ENCODE data around the gene MCU.

MCU gene

DNA sequence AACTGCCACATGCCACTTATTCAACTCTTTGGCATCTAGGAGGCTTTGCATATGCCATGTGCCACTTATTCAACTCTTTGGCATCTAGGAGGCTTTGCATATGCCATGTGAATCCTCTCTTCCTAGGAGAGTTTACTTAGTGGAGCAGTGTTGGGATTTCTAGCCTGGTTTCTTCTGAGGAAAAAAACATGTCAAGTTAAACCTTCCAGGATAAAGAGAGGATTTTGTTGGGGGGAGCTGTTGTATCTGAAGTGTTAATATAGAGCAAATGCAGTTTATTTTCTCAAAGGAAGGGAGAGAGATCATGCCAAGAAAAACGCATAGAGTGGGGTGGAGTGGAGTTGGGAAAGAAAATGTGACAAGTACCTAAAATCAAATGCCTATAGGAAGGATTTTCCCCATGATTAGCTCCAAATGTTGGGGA is 91.5 kb downstream of the MCU start:
- no peak for DNase-seq (ENCODE audit: extremely low spot score)
- TF ChIP-seq, protein P1, sequence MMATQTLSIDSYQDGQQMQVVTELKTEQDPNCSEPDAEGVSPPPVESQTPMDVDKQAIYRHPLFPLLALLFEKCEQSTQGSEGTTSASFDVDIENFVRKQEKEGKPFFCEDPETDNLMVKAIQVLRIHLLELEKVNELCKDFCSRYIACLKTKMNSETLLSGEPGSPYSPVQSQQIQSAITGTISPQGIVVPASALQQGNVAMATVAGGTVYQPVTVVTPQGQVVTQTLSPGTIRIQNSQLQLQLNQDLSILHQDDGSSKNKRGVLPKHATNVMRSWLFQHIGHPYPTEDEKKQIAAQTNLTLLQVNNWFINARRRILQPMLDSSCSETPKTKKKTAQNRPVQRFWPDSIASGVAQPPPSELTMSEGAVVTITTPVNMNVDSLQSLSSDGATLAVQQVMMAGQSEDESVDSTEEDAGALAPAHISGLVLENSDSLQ (IDR thresholded peaks at IDR 0.05): no peak
- no peak for TF ChIP-seq SUZ12 (IDR thresholded peaks at IDR 0.05)
- TF ChIP-seq SP1 (IDR thresholded peaks at IDR 0.05): no peak
- no peak for TF ChIP-seq LEF1 (IDR thresholded peaks at IDR 0.05; ENCODE audit: borderline replicate concordance)
- no peak for TF ChIP-seq BHLHE40 (IDR thresholded peaks at IDR 0.05; ENCODE audit: borderline replicate concordance)
- TF ChIP-seq ZNF384 (IDR thresholded peaks at IDR 0.05): no peak
- TF ChIP-seq ELF4 (IDR thresholded peaks at IDR 0.05): no peak
- no peak for TF ChIP-seq CTBP1 (IDR thresholded peaks at IDR 0.05; ENCODE audit: borderline replicate concordance)
- no peak for TF ChIP-seq FOXA1 (IDR thresholded peaks at IDR 0.05)
- TF ChIP-seq FOXK2 (IDR thresholded peaks at IDR 0.05): no peak
- TF ChIP-seq NFRKB (IDR thresholded peaks at IDR 0.05): no peak
- ChIA-PET POLR2A (interaction anchor here (1.7 kb wide), 1 partner anchor 20 kb away, joined by 3 read pairs; no protein-coding TSS in a partner anchor), CTCF (interaction anchor here (0.6 kb wide), 1 partner anchor 176 kb away, joined by 3 read pairs; no protein-coding TSS in a partner anchor)

DNA sequence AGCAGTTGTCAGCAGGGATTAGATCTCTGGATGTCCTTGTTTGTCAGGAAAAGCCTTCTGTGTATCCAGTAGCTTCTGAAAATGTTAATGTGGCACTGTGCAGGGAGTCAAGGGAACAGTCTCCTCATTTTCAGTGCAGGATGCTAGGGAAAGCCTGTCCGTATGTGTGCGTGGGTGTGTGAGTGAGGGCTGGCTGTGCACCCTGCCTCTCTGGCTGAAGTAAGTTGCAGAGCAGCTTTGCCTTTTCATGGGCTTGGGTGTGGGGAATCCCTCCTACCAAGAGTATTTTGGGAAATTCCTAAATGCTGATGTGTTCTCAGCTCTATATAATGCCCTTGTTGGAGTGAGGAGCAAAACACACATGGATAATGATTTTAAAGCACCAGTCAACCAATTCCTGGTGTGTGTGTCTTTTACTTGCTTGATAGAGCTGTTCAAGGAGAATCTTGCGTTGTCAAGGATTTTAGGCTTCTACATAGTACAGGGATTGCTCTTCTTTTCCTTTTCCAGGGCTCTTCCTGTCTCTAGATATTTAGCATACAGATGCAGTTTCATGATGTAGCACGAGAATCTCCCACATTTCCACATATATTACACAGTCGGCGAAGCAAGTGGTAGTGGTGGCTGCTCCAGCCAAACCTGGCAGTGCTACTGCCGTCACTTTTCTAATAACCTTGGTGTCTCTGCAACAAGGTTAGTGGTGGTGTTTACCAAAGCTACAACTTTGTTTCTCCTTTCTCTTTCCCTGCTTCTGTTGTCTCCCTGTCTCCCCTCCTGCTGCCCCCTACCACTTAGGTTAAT is 92.8 kb downstream of the MCU start:
- DNase-seq (ENCODE audit: extremely low spot score): no peak
- no peak for TF ChIP-seq FOXM1 (IDR thresholded peaks at IDR 0.05; ENCODE audit: borderline replicate concordance)
- no peak for TF ChIP-seq LEF1 (IDR thresholded peaks at IDR 0.05; ENCODE audit: borderline replicate concordance)
- TF ChIP-seq SUZ12 (IDR thresholded peaks at IDR 0.05): no peak
- TF ChIP-seq SP1 (IDR thresholded peaks at IDR 0.05): no peak
- no peak for TF ChIP-seq CTBP1 (IDR thresholded peaks at IDR 0.05; ENCODE audit: borderline replicate concordance)
- no peak for TF ChIP-seq HDGF (IDR thresholded peaks at IDR 0.05; ENCODE audit: borderline replicate concordance)
- ChIA-PET CTCF (no interaction called here), POLR2A (interaction anchor here (1.7 kb wide), 1 partner anchor 21 kb away, joined by 3 read pairs; no protein-coding TSS in a partner anchor)

DNA sequence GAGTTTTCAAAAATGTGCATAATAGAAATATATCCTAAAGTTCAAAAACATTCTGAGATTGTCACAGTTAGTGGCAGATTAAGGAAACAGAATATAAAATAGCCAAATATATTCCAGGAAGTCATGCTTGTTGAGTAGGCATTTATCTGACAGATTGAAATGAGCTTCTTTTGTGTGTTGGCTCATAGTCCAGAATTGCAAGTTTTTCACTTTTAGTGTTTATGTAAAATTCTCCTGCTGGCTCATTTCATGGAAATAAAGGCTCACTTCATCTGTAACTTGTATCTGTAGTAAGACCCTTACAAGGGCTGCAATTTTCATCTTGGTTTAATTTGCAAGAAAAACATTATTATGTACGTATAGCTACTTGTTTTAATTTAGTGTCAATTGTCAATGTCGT is 93.5 kb downstream of the MCU start:
- POLR2A ChIA-PET: no interaction called here
- DNase-seq (ENCODE audit: extremely low spot score): no peak
- TF ChIP-seq CTBP1 (IDR thresholded peaks at IDR 0.05; ENCODE audit: borderline replicate concordance) (no peak), SUZ12 (IDR thresholded peaks at IDR 0.05) (no peak), LEF1 (IDR thresholded peaks at IDR 0.05; ENCODE audit: borderline replicate concordance) (no peak), BHLHE40 (IDR thresholded peaks at IDR 0.05; ENCODE audit: borderline replicate concordance) (no peak), FOXM1 (IDR thresholded peaks at IDR 0.05; ENCODE audit: borderline replicate concordance) (no peak), L3MBTL2 (conservative IDR thresholded peaks at IDR 0.05) (no peak), ARNT (IDR thresholded peaks at IDR 0.05) (no peak), FOXA1 (IDR thresholded peaks at IDR 0.05) (no peak), SP1 (IDR thresholded peaks at IDR 0.05) (no peak), ELF4 (IDR thresholded peaks at IDR 0.05) (no peak)
- CTCF ChIA-PET: no interaction called here

DNA sequence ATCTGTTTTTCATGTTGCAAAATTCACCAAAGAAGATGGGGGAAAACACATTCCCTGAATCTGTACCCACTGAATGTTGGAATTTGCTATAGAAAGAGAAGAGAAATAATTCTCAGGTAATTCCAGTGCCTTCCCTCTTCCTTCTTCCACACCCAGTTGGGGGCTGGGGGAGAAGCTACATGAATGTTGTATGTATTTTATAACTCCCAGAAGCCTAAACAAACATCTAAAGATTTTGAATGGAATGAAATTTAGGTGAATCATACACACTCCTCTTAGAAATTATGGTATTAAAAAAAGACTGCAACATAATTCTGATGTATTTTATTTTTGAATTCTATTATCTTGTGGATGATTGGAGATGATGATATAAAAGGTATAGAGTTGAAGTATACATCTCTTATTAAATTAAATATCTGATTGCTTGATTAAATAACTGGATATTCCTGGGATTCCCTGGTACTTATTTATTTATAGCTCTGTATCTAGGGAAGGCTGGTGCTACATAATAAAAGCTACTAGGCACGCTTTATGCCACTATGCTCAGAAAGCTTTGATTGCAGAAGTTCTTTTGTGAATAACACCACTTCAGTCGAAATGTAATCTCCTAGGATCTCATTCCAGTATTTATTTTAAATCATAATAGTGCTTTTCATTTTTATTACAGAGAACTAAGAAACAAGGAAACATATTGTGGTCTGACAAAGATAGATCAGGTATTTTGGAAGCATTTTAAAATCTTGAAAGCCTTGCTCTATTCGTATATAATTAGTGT is 98.5 kb downstream of the MCU start:
- no peak for TF ChIP-seq TARDBP (IDR thresholded peaks at IDR 0.05)
- no peak for TF ChIP-seq CTBP1 (IDR thresholded peaks at IDR 0.05; ENCODE audit: borderline replicate concordance)
- no peak for TF ChIP-seq BHLHE40 (IDR thresholded peaks at IDR 0.05; ENCODE audit: borderline replicate concordance)
- no peak for TF ChIP-seq ELF4 (IDR thresholded peaks at IDR 0.05)
- TF ChIP-seq, protein P1 (IDR thresholded peaks at IDR 0.05): no peak
- no peak for TF ChIP-seq ARNT (IDR thresholded peaks at IDR 0.05)
- no peak for TF ChIP-seq NFRKB (IDR thresholded peaks at IDR 0.05)
- no peak for TF ChIP-seq LEF1 (IDR thresholded peaks at IDR 0.05; ENCODE audit: borderline replicate concordance)
- no peak for TF ChIP-seq FOXK2 (IDR thresholded peaks at IDR 0.05)
- TF ChIP-seq FOXM1 (IDR thresholded peaks at IDR 0.05; ENCODE audit: borderline replicate concordance): no peak
- TF ChIP-seq SUZ12 (IDR thresholded peaks at IDR 0.05): no peak
- no peak for TF ChIP-seq ZNF384 (IDR thresholded peaks at IDR 0.05)
- no peak for TF ChIP-seq SP1 (IDR thresholded peaks at IDR 0.05)
- no peak for TF ChIP-seq HDGF (IDR thresholded peaks at IDR 0.05; ENCODE audit: borderline replicate concordance)
- no peak for TF ChIP-seq FOXA1 (IDR thresholded peaks at IDR 0.05)
- ChIA-PET CTCF (no interaction called here), POLR2A (no interaction called here)
- no peak for DNase-seq (ENCODE audit: extremely low spot score)

DNA sequence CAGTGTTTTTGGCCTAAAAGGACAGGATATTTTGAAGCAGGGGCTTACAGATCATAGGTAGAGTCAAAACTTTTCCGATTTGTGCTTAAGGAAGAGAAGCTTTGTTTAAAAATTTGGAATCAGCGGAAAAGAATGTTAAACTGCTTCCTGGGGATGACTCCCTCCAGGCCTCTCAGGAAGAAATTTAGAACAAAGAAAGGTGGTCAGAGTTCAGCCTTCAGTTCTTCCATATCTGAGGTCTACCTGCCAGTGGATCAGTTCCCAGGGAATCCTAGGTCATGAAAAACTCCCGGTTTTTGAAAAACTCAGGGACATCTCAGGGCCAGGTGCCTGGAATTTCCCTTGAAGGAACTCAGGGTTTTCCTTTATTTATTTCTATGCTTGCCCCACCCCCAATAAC is 100.3 kb downstream of the MCU start:
- TF ChIP-seq LEF1 (IDR thresholded peaks at IDR 0.05; ENCODE audit: borderline replicate concordance) (no peak), SUZ12 (IDR thresholded peaks at IDR 0.05) (no peak), ZNF384 (IDR thresholded peaks at IDR 0.05) (no peak), ARNT (IDR thresholded peaks at IDR 0.05) (no peak), CTBP1 (IDR thresholded peaks at IDR 0.05; ENCODE audit: borderline replicate concordance) (no peak), FOXK2 (IDR thresholded peaks at IDR 0.05) (no peak), FOXM1 (IDR thresholded peaks at IDR 0.05; ENCODE audit: borderline replicate concordance) (no peak), NFRKB (IDR thresholded peaks at IDR 0.05) (no peak)
- ChIA-PET POLR2A (no interaction called here), CTCF (no interaction called here)
- DNase-seq (ENCODE audit: extremely low spot score): no peak

DNA sequence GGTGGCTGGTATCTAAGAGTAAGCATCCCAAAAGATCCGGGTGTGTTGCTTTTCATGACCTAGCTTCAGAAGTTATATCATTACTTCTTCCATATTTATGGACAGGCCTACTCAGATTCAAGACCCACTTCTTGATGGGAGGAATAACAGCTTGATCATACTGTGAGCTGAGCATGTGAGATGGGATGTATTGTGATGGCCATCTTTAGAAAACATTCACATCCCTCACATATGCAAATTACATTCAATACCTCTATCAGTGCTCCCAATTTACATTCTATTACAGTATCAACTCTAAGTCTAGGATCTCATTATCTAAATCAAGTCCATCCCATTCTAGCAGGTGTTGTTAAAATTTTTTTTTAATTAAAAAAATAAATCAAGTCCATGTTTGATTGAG is 101.8 kb downstream of the MCU start:
- CTCF ChIA-PET: no interaction called here
- POLR2A ChIA-PET: no interaction called here
- no peak for DNase-seq (ENCODE audit: extremely low spot score)
- TF ChIP-seq FOXK2 (IDR thresholded peaks at IDR 0.05) (no peak), ELF4 (IDR thresholded peaks at IDR 0.05) (no peak), SUZ12 (IDR thresholded peaks at IDR 0.05) (no peak), BHLHE40 (IDR thresholded peaks at IDR 0.05; ENCODE audit: borderline replicate concordance) (no peak), SP1 (IDR thresholded peaks at IDR 0.05) (no peak)
- TF ChIP-seq, protein P1 (IDR thresholded peaks at IDR 0.05): no peak

All from HEK293T (cell line).